ENCODE data around the gene AATK.
A peak's percentile ranks its signal among the peaks of the same experiment; 100 is the strongest.

DNA sequence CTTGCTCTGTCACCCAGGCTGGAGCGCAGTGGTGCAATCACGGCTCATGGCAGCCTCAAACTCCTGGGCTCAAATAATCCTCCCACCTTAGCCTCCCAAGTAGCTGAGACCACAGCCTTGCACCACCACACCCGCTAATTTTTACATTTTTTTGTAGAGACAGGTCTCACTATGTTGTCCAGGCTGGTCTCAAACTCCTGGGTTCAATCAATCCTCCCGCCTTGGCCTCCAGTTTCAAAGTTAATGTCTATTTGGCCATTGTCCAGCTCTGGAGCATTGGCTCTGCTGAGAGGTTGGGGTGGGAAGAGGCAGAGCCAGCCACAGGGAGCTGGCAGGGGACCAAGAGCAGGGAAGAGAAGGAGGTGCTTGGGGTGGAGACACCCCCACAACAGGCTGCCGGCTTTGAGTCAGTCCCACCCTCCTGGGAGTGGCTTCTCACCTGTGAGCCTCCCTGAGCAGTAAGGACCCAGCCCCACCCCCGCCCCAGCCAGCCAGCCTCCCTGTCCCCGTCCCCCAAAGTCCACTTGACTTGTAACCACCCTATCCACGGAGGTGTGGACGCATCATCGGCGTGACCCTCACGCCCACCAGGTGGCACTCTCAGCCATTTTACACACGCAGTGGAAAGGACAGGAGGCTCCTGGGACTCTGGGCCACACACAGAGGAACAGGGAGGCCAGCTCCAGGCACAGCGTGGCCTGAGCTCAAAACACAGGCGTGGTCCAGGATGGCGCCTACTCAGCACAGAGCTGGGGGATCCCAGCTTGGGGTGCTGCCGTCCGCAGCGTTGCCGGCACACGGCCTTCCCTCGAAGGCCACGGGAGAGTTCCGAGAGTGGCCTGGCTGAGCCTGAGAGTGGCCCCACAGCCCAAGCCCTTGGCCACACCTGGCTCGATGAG, 23.5 kb downstream of the AATK start:
- no peak for TF ChIP-seq ETV5 (CRISPR knock-in tag; IDR thresholded peaks at IDR 0.05; ENCODE audit: low read depth)
- no peak for TF ChIP-seq HDGF (IDR thresholded peaks at IDR 0.05)
- no peak for TF ChIP-seq ZNF274 (IDR thresholded peaks at IDR 0.05; ENCODE audit: borderline replicate concordance, low read depth, low read length)
- no peak for TF ChIP-seq FOXP1 (CRISPR knock-in tag; IDR thresholded peaks at IDR 0.05)
- no peak for TF ChIP-seq ZNF143 (CRISPR knock-in tag; IDR thresholded peaks at IDR 0.05)
- TF ChIP-seq TAF1 (IDR thresholded peaks at IDR 0.05; ENCODE audit: control insufficient read depth, extremely low read depth, insufficient read depth, low read length, severe bottlenecking), result no peak
- 0 out of 2 replicates have a peak, but pooled peaks have one; percentile 44 for TF ChIP-seq KAT7 (CRISPR knock-in tag; IDR thresholded peaks at IDR 0.05; ENCODE audit: borderline replicate concordance)
- TF ChIP-seq SAFB2 (IDR thresholded peaks at IDR 0.05; ENCODE audit: borderline replicate concordance, low read depth, low read length, severe bottlenecking), result no peak
- no peak for TF ChIP-seq TOE1 (IDR thresholded peaks at IDR 0.05; ENCODE audit: borderline replicate concordance)
- no peak for TF ChIP-seq TOE1 (CRISPR knock-in tag; IDR thresholded peaks at IDR 0.05; ENCODE audit: borderline replicate concordance, low read depth)
- no peak for TF ChIP-seq TCF7 (IDR thresholded peaks at IDR 0.05; ENCODE audit: borderline replicate concordance)
